ENCODE data around the gene TOPAZ1.

Gene TOPAZ1

DNA sequence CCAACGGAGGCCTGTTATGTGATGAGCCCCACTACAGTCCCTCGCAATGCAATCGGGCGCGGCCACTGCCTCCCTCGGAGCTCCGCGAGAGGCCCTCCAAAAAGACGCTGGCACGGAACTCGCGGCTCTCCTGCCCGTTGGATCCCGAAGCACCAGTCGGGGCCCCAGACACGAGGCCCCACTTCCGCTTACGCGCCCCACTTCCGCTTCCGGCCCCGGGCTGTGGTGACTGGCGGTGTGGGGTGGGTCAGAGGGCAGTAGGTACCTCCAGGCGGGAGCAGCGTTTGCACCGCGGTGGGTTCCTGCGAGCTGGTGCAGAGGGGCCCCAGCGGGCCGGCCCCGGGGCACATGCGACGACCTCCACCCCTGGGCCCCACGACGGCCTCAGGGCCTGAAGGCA is at the start of gene TOPAZ1:
Gene TOPAZ1, plus strand, starts transcription at position 181 of the 400 bp plus-strand sequence. Its CDS starts 168 bp downstream, at position 349.
- no peak for DNase-seq

GRCh38 chr3:44198284-44199269 is 43.1 kb upstream of the TOPAZ1 start:
- peak; percentile 83 for DNase-seq

DNA sequence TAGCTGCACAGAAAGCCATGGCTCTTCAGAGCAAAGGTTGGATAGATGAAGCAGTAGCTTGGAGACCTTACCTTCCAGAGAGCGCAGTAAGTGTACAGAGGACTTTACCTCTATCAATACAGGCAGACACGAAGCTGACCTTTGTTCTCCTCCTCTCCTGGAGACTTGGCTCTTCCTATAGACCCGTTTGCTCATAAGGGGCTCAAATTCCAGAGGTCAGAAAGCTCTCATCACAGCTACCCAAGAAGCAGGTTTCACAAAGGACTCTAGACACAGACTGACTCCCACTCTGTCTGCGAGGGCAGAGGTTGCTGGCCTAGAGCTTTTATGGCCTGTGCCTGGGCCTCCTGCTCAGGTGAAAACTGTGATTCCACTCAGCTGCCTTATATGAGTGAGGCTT is 35.4 kb upstream of the TOPAZ1 start:
- DNase-seq, result no peak

DNA sequence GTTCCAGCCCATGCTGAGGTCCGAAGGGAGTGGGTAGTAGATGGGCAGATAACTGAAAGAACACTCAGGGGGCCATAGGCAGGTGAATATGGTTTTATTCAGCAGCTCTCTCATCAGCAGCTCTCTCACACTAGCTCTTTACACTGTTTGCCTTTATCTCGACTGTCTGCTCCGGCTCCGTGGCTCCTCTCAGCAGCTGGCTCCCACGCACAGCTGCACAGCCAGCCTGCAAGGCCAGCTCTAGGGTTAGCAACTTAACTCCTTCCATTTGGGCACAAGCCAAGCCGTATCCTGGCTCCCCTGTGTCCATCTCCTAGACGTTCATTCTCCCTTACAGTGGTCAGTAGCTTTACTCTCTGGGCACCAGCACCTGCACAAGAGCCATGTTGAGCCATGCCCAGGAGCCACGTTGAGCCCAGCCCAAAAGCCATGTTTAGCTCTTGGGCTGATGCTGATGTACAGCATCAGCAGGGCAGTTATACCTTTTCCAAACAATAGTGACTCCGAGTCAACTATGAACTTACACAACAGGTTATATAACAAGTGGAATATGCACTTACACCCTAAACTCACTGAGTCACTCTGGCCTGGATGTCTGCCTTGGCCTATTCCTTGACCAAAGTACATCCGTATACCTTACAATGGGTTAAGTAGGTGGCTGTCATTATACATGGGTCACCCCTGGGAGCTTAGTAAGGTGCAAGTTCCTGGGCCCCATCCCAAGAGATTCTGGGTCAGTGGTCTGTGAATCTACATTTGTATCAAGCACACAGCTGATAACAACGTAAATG is 34.6 kb upstream of the TOPAZ1 start:
- no peak for DNase-seq

GRCh38 chr3:44208086-44208485 is 33.6 kb upstream of the TOPAZ1 start:
- no peak for DNase-seq

GRCh38 chr3:44208568-44208967 is 33.1 kb upstream of the TOPAZ1 start:
- DNase-seq, result no peak

DNA sequence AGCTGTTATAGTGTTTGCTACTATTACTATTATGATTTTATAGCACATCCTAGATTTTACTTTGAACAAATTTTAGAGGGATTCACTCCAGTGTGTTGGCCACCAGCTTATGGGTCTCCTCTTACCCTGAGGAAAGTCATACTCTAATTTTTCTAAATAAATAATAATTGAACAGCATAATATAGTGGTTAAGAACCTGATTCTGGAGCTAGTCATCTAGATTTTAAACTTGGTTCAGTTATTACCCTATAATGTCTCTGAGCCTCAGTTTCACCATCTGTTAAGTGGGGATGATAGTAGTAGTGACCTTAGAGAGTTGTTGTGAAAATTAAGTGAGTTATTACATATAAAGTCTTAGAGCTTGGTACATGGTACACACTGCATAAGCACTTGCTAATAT is 30.7 kb upstream of the TOPAZ1 start:
- no peak for DNase-seq

DNA sequence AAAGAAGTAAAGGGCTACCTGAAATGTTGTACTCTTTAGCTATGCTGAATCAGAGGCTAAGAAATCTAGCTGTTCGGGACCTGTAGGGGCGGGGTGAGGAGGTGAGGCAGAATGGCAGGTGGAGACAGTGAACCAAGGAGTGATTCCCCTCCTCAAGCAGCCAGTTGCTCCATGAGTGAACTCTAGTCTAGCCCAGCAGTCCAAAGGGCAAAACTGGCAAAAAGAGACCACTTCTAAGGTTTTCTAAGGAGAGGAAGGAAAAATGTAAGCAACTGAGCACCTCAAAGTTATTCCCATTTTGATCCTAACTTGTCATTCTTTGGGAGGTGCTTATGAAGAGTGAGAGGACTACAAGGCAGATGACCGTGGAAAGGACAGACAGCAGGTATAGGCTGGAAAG is 19.3 kb upstream of the TOPAZ1 start:
- no peak for DNase-seq

DNA sequence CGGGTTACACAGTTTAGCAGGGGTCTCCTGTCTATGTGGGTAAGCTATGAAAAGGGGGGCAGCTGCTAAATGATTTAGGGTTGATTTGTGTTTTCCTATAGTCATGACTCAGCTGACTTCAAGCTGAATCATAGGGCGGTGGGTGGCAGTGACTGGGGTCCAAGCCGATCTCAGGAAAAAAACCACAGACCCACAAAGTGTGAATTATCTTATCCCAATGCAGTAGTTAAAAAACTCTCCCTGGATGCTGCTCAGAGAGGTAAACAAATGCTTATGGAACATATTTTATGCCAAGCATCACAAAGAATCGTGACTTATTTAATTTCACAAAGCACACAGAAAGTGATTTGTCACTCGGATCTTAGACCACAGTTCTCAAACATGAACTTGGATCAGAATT is 18.4 kb upstream of the TOPAZ1 start:
- no peak for DNase-seq

- DNase-seq, result no peak
Measured at GRCh38 chr3:44224131-44224530, 17.6 kb upstream of the TOPAZ1 start.

DNA sequence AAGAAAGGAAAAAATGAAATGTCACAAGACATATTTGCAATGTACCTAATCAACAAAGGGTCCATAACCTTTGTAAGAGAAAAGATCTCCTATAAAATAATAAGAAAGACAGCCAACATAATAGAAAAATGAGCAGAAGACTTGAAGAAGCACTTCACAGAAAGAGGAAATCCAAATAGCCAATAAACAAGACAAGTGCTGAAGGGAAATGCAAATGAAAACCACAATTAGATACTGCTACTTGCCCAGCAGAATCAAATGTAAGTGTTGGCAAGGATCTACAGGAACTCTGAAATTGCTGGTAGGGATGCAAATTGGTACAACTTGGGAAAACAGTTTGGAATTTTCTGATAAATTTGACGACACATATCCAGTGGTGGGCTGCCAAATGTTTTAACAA is 15.1 kb upstream of the TOPAZ1 start:
- no peak for DNase-seq

GRCh38 chr3:44227632-44228031 is 14.1 kb upstream of the TOPAZ1 start:
- DNase-seq, result no peak

DNA sequence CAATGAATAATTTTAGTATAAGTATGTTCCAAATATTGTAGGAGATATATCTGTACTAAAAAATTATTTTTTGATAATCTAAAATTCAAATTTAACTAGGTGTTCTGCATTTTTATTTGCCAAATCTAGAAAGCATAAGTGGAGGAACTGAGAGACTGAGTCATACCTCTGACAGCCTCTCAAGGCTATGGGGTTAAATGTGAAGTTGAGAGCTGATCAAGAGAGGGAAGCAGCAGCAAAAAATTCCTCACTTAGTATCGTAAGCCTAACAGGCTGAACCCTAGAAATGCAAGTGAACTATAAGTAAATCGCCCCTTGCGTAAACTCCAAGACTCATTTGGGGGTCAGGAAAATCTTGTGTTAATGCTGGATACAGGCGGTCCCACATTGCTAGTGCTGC is 12.8 kb upstream of the TOPAZ1 start:
- DNase-seq, result no peak

DNA sequence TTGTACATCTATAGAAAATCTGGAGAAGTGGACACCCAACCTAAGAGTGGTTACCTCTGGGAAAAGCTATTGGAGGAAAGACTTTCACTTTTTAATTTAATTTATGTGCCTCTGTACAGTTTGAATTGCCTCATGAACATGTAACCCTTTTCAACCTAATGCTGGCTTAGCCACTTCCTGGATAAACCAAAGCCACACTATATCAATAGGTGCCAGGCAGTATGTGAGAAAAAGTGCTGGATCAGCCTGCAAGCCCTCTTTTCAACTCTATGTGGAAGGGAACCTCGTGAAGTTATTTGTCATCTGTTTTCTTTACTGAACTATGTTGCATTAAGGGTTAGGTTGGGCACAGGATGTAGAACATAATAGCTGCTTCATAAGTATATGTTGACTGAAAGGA is 9.3 kb upstream of the TOPAZ1 start:
- no peak for DNase-seq

DNA sequence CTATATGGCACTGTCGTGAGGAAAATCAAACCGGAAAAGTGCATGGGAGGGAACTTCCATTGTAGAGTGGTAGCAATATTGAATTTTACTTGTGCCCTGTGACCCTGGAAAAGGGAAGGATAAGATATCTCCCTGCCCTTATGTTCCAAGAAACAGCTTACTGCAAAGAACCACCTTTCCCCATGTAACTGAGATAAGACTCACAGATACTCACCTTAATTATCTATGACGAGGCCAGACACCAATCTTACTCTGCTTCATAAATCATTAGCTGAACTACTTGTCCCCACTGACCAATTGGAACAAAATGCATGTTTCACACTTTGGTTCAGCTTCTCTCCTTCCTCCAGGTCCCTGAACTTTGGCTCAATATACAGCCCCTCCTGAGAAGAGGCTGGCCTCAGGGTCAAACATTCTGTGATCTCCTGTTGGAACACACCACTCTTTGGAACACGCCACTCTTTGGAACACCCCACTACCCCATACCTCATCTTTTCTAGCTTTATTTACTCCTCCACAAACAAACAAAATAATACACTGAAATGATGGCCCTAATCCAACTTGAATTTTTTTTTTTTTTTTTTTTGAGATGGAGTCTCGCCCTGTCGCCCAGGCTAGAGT is 6.9 kb upstream of the TOPAZ1 start:
- DNase-seq, result no peak

DNA sequence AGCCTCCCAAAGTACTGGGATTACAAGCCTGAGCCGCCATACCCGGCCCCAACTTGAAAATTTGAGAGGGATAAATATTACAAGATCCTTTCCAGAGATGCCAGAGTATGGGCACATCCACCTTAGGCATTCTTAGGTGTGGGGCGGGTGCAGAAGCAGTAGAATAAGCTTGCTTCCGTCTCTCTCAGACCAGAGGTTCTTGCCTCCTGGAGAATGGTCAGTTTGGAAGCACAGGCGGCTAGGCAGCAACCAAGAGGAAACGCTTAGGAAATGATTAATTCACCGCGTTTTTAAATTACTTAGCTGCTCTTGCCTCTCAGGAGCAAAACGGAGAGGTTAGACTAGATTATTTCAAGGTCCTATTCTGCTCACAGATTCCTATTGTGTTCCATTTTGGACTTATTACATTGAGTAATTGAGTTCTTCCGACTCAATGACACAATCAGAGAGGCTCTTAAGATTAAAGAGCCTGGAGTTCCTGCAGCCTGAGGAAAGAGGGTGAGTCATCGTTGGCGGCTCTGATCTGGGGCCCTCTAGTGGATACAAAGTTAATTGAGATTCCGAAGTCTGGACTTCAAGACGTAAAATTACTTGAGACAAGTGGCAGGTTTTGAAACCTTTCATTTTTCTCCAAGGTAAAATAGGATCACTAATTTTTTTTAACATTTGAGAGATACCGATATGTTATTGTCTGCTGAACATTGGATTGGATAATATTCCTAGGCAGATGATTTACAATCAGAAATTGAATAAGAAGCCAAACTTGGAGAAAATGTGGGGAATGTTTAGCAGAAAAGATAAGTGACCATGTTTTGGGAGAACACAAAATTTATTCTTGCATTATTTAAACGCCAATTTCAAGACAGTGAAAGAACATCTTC is 5.8 kb upstream of the TOPAZ1 start:
- peak; percentile 81 for DNase-seq

DNA sequence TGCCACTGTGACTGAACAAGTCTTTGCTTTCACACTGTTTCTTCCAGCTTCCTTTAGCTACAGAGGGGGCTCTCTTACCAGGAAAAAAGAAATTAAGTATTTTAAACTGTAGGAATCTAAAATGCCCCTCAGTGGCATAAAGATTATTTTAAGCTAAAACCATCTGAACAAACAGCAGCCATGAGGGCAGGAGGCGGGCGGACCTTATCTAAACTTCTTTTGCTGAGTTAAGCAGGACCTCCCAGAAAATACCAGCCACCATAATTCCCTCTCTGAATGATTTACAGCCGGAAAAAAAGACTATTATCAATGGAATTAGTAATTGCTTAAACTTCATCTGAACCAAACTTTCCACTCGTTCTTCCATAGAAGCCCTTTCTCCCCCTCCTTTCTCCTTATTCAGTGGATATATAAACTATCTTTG is 5.2 kb upstream of the TOPAZ1 start:
- no peak for DNase-seq

DNA sequence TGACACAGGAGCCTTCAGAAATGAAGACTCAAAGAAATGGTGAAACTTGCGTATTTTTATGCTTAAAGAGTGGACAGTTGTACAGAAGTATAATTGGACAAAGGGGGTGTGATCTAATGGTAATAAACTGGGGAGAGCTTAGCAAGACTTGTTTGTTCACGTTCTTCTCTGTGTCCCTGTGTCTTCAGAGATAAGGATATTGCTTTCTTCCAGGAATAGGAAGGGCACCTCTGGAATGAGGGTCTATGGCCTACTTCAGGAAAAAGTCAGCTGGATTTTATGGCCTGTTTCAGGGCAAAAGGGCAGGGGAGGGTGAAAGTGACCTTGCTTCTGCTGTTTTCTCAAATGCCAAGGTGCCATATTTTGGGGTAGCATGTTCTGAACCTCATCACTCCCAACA is 4.5 kb upstream of the TOPAZ1 start:
- no peak for DNase-seq

GRCh38 chr3:44237665-44238064 is 4.0 kb upstream of the TOPAZ1 start:
- no peak for DNase-seq

DNA sequence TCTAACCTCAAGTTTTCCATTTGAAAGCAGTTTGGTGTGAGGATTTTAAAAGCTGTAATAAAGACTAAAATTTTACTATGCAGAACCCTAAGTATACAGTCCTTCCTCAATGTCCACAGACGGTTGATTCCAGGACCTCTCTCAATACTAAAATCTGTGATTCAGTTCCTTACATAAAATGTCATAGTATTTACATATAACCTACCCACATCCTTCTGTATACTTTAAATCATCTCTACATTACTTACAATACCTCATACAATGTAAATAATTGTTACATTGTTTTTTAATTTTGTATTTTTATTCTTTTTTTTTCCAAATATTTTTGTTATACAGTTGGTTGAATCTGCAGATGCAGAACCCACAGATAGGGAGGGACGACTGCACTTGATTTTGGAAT is 2.8 kb upstream of the TOPAZ1 start:
- DNase-seq, result no peak

DNA sequence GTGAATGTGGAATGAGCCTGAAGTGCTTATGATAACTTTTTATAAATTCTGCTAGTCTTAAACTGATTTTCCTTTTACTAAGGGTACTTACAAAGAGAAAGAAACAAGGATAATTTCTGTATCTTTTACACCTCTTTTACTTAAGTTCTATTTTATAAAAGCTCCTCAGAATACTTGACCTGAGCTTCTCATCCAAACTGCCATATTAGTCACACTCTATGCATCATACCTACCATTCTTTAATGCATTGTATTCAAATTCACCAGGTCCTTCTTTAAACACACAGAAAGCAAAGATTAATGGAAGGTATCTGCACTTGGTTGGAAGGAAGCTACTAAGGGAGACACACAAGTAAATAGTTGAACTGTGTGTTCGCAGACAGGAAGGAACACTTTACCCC is 1.6 kb upstream of the TOPAZ1 start:
- no peak for DNase-seq

DNA sequence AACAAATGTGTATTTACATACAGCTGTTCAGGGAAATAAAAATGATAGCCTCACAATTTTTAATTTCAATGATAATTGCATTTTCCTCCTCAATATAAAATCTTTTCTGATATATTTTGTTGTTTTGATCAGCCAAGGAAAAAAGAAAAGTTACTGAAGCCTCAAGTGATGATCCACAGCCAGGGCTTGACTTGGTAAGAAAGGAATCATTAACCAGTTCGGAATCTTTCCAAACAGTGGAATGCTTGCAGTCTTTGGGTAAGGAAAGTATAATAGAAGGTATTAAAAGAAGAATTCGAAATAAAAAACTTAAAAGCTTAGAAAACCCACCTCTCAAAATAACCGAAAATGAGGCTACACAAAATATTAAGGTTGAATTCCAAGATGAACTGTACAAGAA is 1.0 kb downstream of the TOPAZ1 start:
- DNase-seq, result no peak
